Erythroblast (primary cell): ENCODE data around the gene MATK.
"Not testable (repeated sequence)": the region's sequence is repeated elsewhere in the genome, so short reads cannot be mapped to it uniquely, and the experiment has no call there.

ENCODE experiments used
- DNase-seq, 2 experiments: peaks; one replicate each; lab custom pipeline; 2025; lab: John Stamatoyannopoulos, UW
- GATA1 ChIP-seq: IDR thresholded peaks from 2 replicates; pipeline ENCODE4 v1.6.1; 2011; ENCODE audit warnings: low read depth, mild to moderate bottlenecking, control low read depth, low read length, moderate library complexity
- POLR2A ChIP-seq: IDR thresholded peaks from 2 replicates; pipeline ENCODE4 v1.6.1; 2011; ENCODE audit warnings: mild to moderate bottlenecking, low read length

MATK gene

DNA sequence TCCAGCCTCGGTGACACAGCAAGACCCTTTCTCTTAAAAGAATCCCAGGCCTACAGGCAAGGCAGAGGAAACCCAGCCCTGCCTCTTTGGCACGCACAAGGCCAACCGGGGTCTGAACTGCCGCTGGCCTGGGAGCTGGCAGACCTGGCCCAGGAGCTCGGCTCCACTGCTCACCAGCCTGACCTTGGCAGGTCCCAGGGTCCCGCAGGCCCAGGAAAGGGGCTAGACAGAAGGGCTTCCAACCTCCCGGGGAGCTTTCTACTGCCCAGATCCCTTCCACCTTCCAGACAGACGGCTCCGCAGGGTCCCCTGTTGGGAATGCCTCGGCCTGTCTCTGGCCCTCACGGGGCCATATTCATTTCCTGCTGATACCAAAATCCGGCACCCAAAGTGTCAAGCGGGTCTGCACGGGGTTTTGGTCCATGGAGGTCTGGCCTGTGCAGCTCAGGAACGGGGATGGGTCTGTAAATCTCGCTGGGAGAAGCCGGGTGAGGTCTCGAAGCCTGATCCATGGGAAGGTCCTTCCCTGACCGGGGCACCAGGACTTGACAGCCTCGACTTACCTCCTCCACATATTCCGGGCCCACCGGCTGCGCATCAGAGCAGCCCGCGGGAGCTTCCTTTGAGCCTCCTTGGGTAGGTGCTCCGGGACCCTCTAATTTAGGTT is 36.6 kb upstream of the MATK start:
- DNase-seq, result no peak
- TF ChIP-seq POLR2A (no peak), GATA1 (no peak)

DNA sequence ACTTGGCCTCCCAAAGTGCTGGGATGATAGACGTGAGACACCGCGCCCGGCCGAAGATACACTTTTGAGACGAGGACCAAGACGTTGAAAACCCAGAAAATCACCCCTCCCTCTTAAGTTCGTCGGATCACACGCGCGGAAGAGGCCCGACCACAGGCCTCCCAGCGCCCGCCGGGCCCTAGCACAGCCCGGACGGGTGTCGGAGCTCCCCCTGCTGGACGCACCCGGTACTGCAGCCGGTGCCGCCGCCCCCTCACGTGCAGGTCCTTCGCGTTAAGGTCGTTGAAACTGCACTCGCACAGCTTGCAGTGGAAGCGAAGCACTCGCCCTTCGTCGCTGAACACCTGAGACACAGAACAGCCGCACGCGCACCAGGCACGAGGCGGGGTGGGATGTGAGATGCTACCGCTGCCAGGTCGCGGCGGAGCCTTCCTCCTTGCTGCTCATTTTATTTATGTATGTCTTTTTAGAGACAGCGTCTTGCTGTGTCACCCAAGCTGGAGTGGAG is 35.7 kb upstream of the MATK start:
- DNase-seq, result peak; percentile 70 to 81

DNA sequence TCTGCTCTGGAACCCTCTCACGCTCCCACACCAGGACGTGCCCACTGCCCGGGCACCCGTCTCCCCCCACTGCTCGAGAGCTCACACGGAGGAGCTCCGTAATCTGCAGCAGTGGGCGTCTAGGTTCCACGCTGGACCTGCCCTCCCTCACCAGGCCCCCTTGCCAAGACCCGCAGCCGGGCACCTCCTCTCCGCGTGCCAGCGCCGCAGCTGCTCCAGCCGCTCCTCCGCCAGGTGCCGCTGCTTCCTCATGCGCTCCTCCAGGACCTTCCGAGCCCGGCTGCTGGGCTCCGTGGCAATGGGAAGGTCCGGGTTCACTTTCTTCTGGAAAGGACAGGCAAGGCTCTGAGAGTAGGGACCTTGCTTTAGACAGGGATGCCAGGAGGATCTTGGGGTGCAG is 35.0 kb upstream of the MATK start:
- TF ChIP-seq GATA1, result no peak
- TF ChIP-seq POLR2A, result no peak
- DNase-seq, result no peak

More for the DNA sequence above, 35.7 kb upstream of the MATK start:
- TF ChIP-seq GATA1 (no peak), POLR2A (no peak)

DNA sequence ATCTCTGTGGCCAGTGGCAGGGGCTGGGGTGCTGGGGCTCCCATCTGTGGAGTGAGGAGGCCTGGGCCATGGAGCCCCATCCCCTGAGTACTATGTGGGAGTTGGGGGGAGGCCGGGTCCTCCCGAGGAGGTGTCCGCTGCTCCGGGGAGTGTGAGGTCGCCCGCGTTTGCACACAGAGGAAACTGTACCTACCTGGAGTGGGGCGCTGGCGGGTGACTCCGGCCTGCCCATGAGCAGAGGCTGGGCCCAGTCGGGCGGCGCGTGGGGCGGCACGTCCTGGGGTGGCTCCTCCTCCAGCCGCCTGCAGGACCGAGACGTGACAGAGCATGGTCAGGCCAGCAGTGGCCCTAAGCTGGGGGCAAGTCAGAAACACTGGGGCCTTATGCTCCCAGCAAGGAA is 33.8 kb upstream of the MATK start:
- TF ChIP-seq GATA1 (no peak), POLR2A (no peak)
- DNase-seq, result no peak

DNA sequence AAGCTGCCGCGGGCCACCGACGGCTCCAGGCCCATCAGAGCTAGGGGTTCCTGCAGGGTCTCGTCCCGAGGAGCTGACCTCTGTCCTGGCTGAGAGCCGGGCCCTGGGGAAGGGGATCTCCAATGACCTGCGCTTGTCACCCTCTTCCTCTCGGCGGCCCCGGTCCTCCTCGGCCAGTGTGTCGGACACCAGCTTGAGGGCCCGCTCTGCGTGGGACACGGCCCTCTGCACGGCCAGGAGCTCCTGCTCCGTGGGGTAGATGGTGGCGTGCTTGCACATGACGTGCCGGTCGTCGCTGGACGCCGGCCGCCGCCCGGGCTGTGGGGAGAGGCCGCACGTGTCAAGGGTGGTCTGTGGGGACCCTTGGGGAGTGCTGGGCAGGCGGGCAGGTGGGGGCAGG is 32.7 kb upstream of the MATK start:
- DNase-seq, result no peak

DNA sequence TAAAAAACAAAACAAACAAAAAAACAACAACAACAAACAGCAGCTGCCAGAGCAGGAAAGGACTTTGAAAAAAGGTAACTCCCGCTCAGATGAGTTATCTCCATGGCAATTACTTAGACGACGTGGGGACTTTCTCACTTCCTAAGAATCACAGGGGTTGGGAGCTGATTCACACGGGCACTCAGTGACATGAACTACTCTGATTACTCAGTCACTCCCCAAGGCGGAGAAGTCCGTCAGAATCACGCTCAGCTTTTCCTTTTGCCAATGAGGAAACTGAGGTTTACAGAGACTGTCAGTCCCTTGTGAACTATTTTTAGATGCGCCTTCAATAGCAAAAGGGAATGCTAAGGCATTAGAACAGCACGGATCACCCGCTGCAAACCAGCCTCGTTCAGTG is 32.3 kb upstream of the MATK start:
- TF ChIP-seq POLR2A (no peak), GATA1 (no peak)
- DNase-seq, result no peak

More for the DNA sequence above, 32.7 kb upstream of the MATK start:
- no peak for TF ChIP-seq GATA1
- no peak for TF ChIP-seq POLR2A

DNA sequence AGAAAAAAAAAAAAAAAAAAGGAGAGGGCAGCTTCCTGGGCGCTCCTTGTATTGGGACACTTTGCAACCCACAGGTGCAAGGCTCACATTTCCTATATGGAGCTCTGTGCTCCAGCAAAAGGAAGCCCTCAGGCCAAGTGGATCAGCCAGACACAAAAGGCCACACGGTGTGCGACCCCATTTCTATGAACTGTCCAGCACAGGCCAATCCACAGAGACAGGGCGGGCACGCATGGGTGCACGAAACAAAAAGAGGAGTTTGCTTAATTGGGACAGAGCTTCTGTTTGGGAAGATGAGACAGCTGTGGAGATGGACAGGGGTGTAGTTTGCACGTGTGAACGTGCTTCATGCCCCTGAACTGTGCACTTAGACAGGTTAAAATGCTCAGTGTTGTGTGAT is 31.6 kb upstream of the MATK start:
- no peak for TF ChIP-seq POLR2A
- no peak for TF ChIP-seq GATA1
- no peak for DNase-seq

DNA sequence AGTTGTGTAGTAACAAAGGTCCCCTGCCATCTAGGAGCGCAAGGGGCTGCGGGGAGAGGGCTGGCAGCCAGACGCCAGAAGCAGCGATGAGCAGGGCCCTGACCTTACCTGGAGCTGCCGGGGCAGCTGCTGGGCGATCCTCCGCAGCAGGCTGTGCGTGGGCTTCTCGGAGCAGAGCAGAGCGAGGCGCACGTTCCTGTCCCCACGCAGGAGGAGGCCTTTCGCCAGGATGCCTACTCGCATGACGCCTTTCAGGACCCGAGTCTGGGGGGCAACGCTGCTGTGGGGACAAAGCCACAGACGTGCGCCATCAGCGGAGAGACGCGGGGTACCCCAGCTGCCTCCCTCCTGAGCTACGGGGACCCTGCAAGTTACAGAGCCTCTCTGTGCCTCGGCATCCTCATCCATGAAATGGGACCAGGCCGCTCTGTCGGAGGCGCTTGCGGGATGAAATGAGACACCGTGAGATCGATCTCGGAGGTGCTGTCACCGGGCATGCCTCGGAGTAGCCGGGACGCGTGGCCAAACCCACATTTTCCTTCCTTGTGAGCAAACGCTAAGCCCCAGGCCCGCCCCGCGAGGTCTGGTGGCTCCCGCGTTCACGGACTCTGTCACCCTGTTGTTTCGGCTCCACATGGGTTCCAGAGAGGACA is 30.5 kb upstream of the MATK start:
- no peak for TF ChIP-seq GATA1
- TF ChIP-seq POLR2A, result no peak
- DNase-seq, result no peak

DNA sequence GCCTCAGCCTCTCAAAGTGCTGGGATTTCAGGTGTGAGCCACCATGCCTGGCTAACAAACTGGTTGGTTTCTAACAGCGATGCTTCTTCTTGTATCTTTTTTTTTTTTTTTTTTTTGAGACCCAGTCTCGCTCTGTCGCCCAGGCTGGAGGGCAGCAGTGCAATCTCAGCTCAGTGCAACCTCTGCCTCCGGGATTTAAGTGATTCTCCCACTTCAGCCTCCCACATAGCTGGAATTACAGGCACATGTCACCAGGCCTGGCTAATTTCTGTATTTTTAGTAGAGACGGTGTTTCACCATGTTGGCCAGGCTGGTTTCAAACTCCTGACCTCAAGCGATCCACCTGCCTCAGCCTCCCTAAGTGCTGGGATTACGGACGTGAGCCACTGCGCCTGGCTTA is 30.0 kb upstream of the MATK start:
- DNase-seq, result not testable (repeated sequence)

DNA sequence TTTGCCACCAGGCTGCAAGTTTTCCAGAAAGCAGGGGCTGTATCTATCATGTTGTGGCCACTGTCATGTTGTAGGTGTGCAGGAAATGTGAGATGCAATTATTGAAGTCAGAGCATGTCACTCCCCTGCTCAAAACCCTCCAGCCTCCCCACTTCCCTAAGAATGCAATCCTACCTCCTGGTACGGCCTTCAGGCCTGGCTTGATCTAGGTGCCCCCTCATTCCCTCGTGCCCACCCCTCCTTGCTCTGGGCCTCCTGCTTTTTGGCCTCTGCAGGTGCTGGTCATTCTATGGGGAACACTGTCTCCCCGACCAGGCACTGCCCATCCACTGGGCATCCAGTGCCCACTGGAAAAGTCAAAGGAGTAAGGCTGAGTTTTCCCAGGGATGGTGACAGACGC is 28.5 kb upstream of the MATK start:
- TF ChIP-seq POLR2A (no peak), GATA1 (no peak)

DNA sequence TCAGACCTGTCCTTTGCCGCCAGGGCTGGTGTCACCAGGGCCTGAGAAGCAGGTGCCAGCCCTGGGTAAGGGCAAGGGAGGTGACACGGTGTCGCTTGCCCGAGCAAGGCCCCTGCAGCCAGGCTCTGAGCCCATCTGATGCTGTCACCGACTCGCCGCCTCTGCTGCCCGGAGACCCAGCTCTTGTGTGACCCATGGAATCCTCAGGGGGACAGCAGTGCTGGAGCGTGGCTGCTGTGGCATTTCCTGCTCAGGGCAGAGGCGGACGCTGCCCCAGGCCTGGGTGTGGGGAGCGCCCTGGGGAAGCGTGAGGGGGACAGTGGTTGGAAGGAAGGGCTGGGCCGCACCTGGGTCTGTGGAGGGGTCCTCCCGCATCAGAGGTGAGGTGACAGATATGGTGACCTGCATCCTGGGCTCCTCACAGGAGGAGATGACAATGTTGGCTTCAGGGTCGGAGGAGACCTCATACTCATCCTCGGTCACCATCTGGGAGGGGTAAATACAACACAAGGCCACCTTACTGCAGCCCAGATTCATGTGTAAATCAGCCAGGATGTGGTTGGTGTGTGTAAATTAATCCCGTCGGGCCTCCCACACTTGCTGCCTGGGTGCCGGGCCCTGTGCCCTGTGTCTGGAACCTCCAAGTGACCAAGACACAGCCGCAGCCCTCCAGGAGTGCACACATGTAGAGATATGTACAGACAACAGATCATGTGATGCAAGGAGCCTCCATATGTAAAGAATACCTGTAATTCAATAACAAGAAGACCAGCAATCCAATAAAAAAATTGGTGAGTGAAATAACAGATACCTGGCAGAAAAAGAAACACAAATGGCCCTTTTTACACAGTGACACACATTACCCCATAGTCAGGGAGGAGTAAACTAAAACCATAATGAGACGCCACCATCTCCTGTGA is 27.6 kb upstream of the MATK start:
- DNase-seq, result no peak
- TF ChIP-seq POLR2A (no peak), GATA1 (no peak)

More for the DNA sequence above, 28.5 kb upstream of the MATK start:
- DNase-seq, result no peak

DNA sequence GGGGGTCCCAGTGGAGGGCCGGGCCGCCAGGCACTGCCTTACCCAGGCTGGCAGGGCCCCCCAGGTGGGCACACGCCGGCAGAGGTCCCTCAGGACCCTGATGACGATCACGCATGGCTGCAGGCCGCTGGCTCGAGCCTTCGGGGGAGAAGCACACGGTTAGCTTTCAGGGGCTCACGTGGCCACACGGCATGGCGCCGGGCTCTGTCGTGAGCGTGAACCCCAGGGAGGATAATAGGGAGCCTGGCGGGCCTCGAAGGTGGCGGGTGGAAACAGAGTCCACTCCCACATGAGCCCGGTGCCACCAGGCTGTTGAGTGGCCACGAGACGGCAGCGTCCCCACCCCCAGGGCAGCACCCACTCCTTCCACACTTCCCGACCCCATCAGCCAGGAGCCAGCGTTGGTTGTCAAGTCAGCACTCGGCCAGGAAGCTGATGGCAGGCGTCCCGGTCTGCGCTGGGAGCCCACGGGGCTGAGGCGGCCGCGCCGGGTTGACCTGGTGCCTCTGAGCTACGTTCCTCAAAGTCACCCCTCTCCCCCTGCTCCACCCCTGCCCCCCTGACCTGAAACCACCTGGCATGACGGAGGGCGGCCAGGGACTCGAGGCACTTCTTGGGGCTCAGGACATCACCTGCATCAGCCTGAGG is 24.7 kb upstream of the MATK start:
- TF ChIP-seq POLR2A, result no peak
- no peak for TF ChIP-seq GATA1
- no peak for DNase-seq
